Stimulated activated CD8-positive, alpha-beta memory T cell treated with anti-CD3 and anti-CD28 coated beads, Interleukin-12 subunit alpha, Interleukin-12 subunit beta, amount 100 ng/mL, for 4 hours (primary cell): ENCODE results near the gene KRT16.
"Not testable (repeated sequence)": the region's sequence is repeated elsewhere in the genome, so short reads cannot be mapped to it uniquely, and the experiment has no call there.

Source experiments
- DNase-seq: peaks from one replicate; pipeline ENCODE4 v3.0.0-alpha.2; 2020; ENCODE audit warnings: low read depth

The KRT16 gene

DNA sequence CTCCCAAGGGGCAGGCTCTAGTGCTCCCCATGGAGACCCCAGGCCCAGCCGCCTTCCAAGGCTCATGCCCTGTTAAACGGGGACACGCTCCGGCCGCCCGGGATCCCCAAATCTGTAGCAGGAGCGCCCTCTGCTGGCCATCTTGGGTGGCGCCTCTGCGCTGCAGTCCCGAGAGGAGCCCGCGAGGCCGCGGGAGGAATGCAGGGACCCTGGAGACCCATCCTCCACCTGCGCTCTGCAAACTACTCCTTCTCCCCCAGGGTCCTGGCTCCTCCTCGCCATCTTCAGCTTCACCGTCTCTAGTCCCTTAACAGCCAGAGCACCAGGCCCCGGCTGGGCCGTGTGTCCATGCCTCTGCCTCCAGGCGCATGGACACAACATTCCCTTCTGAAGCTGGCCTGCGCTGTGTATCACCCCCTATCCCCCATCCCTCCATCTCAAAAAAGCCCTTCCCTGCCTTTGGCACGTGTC, 35.4 kb upstream of the KRT16 start:
- peak; percentile 70 for DNase-seq

DNA sequence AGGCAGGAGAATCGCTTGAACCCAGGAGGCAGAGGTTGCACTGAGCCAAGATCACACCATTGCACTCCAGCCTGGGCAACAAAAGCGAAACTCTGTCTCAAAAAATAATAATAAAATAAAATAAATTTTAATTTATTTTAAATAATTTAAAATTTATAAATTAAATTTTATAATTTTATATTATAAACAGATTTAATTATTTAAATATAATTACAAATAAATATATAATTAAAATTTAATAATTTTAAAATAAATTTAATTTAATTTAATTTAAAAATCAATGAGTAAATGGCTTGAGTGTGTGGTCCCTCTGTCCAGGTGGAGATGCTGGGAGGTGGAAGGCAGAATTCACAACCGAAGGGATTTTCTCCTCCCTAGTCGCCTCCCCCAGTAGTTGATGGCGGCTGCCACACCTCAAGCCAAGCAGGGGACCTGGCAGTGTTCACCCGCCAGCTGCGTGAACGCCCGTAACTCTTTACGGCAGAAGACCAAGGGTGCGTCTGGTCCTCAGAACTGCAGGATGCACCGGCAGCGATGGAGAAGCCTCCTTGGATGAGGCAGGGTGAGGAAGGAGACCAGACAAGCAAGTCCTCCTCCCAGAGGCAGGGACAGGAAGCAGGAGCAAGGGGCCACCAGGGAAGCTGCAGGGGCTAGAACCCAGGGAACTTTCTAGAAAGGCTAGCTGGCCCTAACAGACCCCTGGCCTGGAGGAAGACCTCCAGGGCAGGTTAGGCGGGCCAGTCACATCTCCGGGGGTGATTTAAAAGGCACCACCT, 34.7 kb upstream of the KRT16 start:
- no peak for DNase-seq

DNA sequence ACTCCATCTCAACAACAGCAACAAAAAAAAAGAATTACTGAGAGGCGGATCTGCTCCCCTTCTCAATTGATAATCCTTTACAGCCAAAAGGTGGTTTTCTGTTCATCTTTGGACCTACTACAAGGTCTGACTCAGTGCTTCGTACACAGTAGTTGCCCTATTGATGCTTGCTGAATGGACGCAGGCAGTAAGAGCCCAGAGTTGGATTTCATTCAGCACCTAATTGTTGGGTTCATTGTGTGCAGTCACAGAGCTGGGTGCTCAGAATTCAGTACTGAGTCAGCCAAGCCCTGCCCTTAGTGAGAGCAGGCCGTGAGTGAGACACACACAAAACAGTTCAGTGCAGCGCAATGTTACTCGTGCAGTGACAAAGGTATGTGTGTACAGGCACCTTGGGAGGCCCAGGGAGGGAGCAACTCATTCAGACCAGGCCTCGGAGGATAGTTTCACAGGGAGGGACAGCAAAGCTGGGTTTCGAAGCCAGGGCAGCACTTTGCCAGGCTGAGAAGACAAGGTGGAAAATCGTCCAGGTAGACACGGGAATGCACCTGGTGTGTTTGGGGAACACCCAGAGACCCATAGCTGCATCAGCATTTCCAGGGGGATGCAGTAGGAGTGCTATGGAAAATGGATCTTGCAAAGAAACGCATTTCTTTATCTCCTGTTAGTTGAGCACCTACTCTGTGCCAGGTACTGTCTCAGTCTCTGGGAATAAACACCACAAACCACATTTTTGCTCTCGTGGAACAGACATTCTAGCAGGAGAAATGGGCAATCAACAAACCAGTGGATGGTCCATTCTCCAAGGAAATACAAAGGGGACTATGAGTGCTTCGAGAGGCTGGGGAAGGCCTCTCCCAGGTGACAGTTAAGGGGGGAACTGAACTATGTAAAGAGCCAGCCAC, 29.9 kb upstream of the KRT16 start:
- DNase-seq = no peak

DNA sequence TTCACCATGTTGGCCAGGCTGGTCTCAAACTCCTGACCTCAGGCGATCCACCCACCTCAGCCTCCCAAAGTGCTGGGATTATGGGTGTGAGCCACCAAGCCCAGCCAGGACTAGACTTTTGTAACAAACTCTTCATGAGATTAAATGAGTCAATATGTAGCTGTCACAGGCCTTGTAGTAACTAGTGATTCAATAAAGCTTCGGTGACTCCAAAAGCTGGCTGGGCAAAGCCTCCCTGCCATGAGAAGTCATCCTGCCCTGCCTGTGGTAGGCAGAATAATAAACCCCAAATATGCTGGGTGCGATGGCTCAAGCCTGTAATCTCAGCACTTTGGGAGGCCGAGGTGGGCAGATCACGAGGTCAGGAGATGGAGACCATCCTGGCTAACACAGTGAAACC, 28.0 kb upstream of the KRT16 start:
- DNase-seq = not testable (repeated sequence)

DNA sequence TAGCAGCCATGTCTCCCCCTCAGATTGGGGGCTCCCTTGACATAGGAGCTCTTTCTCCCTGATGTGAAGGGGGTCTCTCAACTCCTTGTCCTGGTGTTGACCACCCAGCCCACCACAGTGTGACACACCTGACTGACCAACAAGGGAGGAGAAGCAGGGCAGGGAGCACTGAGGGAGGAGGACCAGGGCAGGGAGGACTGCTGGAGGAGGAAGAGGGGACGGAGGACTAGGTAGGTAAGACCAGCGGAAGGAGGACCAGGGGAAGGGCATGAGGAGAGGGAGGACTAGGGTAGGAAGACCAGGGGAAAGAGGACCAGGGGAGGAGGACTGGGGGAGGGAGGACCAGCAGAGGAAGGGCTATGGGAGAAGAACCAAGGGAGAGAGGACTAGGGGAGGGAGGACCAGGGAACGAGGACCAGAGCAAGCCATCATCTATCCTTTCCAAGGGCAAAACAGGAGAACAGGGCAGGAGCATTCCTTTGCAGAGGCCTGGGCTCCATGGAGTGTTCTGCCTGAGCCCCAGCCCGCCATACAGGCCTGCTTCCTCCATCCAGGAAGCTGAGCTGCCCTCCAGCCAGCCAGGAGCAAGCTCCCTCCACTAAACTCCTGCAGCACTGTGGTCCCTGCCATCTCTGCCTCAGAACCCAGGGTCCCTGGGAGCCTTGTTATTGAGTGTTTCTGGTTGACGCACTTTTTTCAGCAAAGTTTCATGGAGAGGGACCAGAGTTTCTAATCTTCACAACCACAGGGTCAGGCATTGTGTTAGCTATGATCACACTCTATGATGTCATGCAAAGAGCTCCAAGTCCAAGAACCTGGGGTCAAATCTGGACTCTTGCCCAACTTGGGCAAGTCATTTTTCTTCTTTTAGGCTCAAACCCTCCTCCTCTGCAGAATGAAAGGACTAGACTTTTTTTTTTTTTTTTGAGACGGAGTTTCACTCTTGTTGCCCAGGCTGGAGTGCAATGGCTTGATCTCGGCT, 27.2 kb upstream of the KRT16 start:
- no peak for DNase-seq

DNA sequence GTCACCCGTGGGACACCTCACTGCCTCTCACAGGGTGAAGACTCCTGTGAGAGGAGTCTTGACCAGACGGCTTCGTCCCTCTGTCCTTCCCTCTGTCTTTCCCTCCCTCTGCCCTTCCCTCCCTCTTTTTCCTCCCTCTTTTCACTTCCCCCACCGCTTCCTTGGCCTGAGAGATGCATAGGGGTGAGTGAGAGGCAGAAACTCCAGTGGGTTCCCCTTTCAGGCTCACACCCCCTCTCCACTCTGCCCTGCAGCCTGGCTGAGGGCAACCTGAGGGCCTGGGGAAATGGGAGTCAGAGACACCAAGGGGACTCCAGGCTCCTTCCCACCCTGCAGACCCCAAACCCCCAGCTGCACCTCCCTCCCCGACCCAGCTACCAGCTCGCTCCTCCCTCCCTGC, 26.4 kb upstream of the KRT16 start:
- no peak for DNase-seq

DNA sequence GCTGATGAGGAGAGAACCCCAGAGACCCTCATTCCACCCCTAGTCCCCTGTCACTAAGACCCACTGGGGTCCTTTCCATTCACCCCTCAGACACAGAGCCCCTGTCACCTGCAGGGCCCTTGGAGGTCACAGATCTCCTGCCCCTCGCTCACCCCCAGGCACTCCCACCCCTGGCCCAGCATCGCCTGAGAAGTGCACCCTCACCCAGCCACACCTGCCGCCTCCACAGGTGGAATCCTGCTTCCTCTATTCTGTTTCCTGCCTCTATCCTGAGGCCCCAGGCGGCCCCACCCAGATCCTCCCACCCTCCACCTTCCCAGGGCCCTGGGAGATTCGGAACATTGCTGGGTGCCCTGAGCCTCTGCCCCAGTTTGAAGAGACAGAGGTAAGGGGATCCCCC, 25.6 kb upstream of the KRT16 start:
- no peak for DNase-seq

DNA sequence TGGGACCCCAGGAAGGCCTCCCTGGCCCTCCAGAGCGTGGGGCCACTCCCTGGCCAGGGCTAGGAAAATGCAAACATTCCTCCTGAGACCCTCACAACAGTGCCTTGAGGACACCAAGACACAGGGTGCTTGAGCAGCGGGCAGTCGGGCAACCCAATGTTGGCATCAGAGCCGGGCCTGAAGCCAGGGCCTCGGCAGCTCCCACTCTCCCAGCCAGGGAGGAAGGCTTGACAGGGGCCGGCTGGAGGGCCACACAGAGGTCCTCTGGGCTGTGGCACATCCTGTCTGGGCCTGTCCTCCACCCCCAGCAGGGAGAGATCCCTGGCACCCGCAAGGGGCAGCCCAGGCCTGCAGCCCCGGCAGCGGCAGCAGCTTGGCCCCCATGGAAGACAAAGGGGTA, 24.1 kb upstream of the KRT16 start:
- no peak for DNase-seq

DNA sequence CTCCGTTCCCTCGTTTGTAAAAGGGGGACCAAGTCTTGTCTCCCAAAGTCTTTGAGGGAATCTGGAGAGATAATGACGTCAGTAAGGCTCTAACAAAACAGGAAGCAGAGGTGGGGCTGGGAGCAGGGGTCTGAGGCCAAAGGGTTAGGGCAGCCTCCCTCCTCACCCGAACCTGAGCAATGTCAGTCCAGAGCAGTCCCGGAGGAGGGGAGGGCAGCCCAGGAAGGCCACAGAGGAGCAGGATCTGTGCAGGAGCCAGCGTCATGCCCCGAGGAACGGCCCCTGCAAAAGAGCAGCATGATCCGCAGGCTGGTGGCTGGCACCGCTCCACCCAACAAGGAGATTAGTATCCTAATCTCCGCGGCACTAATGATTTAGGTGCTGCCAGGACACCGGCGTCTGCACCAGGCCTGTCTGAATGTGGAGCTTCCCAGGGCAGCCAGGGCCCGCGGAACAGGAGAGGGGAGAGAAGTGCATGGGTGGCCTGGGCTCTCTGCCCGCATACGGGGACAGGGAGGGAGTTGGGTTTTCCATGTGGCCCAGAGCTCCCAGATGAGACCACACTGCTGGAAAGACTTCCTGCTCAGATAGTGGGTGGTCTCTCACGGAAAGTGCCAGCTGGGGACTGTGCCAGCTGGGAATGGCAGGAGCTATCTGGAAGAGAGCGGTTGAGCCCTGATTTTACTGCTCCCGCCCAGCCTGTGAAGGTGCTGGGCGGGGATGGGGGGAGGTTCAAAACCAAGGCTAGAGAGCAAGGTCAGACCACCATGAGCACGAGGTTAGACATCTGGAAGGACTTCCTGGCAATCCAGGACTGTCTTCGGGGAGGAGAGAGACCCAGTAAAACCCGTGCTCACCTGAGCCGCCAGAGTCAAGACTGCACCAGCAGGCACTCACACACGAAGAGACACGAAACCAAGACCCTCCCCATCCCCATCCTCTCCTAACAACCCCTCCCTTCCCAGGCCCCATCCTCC, 22.8 kb upstream of the KRT16 start:
- no peak for DNase-seq

DNA sequence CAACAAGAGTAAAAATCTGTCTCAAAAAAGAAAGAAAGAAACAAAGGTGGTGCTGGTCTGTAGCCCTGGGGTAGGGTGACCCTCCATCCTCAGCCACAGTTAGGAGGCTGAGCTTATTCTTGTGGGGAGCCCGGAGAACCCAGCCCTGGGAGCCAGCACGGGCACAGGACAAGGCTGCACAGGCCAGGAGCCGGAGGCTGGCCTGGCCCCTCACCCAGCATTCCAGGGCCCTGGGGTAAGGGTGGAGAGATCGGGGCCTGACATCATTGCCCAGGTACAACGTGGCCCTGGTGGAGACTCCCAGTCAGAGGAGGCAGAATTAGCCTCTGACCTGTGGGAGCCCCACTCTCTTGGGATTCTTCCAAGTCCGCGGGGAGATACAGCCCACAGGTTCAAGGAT, 22.1 kb upstream of the KRT16 start:
- DNase-seq = no peak

DNA sequence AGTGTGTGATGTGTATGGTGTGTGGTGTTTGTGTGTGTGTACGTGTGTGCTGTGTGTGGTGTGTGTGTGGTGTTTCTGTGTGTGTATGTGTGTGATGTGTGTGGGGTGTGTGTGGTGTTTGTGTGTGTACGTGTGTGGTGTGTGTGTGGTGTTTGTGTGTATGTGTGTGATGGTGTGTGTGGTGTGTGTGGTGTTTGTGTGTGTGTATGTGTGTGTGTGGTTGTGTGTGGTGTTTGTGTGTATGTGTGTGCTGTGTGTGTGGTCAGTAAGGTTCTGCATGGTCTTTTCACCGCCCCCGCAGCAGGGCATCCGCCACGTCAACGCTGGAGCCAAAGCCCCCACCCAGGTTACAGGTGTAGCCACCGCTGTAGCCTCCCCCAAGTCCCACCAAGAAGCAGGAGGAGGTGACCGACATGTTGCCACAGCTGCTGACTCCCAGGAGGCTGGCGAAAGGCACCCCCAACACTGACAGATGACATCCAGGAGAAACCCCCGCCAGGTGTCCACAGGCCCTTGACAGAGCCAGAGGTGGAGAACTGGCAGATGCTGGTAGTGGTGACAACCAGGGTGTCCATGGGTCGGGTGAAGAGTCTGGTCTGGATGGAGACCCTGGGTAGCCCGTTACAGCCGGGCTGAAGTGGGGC, 21.1 kb upstream of the KRT16 start:
- no peak for DNase-seq

DNA sequence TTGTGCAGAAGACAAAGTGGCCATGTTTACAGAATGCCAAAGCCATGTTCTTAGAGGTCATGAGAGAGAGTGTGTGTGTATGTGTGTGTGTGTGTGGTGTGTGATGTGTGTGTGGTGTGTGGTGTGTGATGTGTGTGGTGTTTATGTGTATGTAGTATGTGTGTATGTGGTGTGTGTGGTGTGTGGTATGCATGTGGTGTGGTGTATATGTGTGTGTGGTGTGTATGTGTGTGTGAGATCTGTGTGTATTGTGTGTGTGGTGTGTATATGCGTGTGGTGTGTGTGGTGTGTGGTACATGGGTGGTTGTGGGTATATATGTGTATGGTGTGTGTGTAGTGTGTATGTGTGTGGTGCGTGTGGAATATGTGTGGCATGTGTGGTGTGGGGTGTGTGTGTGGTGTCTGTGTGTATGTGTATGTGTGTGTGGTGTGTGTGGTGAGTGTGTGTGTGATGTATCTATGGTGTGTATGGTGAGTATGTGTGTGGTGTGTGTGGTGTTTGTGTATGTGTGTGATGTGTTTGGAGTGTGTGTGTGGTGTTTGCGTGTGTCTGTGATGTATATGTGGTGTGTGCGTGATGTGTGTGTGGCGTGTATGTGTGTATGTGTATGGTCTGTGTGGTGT, 20.0 kb upstream of the KRT16 start:
- DNase-seq = no peak

DNA sequence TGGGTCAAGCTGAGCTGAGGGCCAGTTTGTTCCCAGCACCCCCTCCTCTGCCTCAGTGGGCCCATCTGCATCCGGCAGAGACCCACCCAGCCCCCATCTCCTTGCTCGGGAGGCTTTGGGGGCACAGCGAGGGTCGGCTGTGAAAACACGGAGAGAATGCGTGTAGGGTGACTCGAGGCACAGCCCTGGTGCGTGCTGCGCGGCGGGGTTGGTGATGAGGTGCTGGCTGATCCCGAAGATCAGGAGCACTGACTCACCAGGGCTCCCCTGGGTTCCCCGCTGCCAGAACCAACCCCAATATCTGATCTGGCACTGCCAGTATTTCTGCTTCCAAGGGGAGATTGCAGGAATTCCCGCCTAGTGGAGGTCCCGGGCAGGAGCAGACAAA, 19.3 kb upstream of the KRT16 start:
- DNase-seq = no peak

DNA sequence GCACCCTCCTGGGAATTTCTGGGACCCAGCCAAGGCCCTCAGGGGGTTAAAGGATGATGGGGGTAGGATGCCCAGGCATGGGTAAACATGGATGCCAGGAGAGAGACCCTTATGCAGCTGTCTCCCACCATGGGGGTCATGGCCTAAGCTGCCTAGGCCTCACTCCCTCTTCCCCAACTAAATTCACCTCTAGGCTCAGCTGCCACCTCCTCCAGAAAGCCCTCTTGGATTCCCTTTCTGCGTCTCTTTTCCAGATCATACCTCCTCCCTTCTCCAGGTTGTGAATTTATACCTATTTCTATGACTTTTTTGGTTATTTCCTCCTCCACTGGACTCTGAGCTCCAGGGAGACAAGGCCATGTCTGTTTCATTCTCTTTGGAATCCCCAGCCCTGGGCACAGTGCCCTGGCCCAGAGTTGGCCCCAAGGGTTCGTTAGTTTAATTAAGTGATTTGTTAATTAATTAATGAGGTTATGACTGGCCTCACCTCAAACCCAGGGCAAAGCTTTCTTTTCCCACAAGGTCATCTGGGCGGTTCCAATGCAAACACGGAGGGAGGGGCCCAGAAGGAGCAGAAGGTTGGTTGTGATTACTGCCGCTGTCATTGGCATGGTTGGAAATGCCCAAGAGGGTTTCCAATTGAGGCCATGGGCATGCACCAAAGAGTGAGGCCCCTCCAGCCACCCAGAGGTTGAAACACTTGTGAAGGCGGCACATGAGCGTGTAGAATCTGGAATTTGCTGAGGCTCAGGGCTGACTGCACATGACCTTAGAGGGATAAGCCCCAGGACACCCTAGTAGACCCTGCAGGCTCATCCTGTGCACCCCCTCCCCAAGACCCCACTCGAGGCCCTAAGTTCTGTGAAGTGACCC, 18.7 kb upstream of the KRT16 start:
- no peak for DNase-seq

DNA sequence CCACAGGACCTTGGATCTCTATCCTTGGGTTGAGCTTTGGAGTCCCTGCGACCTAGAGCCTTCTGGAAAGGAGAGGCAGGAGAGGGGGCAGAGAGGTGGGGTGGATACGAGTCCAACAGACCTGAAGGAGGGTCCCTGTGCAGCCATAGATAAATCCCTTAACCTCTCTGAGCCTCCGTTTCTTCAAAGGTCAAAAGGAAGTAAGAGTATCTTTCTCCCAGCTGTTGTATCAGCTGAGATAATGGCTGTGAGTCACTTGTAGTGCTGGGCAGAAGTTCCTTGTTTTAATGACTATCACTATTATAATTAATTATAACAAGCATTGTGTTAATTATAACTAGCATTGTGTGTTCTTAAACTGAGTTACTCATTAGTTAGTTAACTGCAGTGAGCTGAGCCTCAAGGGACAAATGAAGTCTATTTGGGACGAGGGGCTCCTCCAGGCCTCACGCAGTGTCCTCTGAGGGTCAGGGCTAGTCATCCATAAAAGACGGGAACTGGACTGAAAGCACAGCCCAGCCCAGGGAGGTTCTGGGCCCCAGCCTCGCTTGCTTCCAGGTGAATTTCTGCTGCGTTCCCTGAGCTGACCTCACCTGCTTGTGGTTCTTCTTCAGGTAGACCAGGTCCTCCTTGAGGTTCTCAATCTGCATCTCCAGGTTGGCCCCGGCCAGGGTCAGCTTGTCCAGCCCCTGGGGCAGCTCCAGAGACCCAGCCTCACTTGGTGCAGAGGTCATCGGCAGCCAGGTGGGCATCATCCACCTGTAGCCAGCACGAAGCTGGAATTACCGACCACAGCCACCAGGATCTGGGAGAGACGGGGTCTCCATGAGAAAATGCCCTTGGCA, 17.5 kb upstream of the KRT16 start:
- no peak for DNase-seq

DNA sequence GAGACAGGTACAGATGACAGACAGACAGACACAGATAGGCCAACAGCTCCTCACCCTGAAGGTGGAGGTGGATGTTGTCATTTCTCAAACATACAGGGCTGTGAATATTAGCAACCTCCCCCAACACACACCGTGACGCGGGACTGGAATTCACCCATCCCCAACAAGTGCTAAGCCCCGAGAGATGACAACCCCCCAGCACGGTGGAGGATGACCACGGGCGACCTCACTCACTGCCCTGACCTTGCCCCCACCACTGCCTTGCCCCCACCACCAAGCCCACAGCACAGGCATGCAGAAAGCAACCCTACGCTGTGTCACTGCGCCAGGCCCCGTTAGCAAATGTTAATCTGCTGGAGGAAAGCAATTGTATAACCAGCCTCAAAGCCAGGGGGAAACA, 16.7 kb upstream of the KRT16 start:
- no peak for DNase-seq

DNA sequence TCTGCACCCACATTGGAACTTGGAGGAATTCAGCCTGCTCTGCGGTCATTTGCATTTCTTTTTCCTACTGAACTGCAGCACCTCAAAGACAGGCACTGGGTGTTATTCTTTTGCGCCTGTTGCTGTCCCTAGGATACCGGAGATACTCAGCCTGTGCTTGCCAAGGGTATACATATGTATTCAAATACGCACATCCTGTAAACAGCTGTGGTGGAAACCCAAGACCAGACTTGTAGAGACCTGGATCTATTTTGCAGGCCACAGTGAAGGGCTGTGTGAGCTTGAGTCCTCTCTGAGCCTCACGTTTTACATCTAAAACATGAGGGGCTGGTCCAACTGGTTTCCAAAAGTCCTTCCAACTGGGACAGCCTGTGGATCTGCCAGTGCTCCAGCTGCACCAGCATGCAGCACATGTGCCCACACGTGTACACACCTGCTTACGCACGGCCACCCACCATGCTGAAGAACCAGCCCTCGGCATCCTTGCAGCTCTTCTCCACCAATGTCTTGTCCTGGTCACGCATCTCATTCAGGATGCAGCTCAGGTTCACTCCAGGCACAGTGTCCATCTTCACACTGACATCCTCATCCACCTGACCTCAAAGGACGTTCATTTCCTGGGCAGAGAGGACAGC, 16.2 kb upstream of the KRT16 start:
- not testable (repeated sequence) for DNase-seq

DNA sequence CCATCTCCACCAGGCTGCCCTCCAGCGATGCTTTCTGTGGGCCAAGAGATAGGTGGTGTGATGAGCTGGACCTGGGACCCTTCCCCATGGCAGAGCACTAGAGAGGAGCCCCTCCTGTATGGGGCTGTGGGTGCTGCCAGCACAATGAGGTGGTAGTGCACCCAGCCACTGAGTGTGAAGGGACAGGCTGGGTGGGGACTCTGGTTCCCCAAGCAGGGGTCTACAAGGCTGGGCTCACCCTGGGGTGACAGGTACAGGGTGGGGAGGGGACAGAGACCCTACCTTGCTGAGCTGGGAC, 15.5 kb upstream of the KRT16 start:
- DNase-seq = not testable (repeated sequence)
